HL-60/S4 treated with retinoic acid at 250 ng/mL for 4 days and 3 days (cell line): Measurements from ENCODE around the gene HAGHL.

ENCODE experiments used
- in situ Hi-C: fragments of 300-500 bp; cut with MboI; formaldehyde crosslinking; loops from 2 replicates; pipeline ENCODE4 v1.7.0; 2022; ENCODE audit warnings: low sequenced_read_pairs

The HAGHL gene

DNA sequence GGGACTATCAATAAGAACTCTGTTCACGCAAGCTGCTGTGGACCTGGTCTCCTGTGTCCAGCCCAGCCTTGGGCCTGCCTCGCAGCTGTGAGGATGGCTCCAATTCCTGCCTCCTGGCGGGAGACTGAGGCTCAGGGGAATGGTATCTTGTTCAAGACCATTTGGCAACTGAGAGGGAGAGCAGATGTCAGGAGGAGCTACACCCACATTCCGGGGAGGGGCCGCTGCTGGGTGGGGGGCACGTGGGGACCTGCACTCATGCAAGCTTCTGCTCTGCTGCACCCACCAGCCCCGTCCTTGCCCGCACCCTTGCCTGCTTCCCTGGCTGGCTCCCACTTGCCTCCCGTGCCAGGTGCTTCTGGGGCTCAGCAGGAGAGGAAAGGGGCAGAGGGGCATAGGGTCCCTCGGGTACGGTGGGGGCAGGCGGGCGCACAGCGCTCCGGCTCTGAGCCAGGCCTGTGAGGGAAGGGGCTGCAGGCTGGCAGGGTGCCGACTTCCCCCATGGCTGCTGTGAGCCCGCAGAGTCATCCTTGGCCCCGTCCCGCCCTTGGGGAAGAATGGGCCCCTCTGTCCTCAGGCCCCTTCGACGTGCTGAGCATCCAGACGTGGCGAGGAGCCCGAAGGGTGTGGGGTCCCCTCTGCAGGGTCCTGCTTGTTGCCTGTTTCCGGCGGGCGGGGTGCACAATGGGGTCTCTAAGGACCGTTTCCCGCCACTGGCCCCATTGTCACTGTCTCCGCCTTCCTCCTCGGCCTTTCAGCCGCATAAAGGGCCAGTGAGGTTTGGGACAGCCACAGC, 9.3 kb upstream of the HAGHL start:
- in situ Hi-C loops: loop anchor here (25.0 kb wide), 1 partner anchor 345 kb away; the partner anchor contains the start of gene SSTR5

DNA sequence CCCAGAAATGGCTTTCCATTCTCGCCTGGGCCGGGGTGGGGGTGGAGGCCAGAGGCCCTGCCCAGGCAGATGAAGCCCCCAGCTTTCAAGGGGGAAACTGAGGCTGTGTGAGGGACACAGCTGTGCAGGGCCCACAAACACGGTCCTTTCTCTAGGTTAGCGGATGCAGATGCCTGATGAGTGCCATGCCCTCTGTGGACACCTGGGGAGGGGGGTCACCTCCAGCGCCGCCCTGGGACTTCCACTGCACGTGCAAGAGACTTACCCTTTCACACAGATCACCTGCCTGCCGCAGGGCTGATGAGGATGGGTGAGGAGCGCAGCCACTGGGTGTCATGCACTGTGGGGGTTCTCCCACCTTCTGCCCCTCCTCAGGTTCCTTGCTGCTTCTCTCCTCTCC, 8.5 kb upstream of the HAGHL start:
- in situ Hi-C loops: loop anchor here (25.0 kb wide), 1 partner anchor 344 kb away; the partner anchor contains the start of gene SSTR5

DNA sequence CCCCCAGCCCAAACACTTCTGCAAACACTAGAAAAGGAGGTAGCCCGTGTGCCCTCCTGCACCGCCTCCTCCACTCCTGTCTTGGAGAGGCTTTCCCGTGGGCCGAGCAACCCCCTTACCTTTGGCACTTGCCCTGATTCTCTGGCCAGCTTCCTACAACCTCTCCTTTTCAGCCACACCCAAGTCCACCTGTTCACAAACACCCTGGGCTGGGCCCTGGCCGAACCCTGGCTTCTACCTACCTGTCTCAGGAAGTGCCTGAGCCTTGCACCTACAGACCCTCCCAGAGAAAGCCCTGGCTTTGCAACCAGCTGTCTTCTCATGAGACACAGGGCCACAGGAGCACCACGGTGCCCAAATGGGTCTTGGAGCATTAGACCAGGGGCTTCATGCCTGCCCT, 8.0 kb upstream of the HAGHL start:
- in situ Hi-C loops: loop anchor here (25.0 kb wide), 1 partner anchor 343 kb away; the partner anchor contains the start of gene SSTR5

- in situ Hi-C loops: loop anchor here (25.0 kb wide), 1 partner anchor 342 kb away; the partner anchor contains the start of gene SSTR5
Observed at GRCh38 chr16:719815-720446, 7.0 kb upstream of the HAGHL start.

DNA sequence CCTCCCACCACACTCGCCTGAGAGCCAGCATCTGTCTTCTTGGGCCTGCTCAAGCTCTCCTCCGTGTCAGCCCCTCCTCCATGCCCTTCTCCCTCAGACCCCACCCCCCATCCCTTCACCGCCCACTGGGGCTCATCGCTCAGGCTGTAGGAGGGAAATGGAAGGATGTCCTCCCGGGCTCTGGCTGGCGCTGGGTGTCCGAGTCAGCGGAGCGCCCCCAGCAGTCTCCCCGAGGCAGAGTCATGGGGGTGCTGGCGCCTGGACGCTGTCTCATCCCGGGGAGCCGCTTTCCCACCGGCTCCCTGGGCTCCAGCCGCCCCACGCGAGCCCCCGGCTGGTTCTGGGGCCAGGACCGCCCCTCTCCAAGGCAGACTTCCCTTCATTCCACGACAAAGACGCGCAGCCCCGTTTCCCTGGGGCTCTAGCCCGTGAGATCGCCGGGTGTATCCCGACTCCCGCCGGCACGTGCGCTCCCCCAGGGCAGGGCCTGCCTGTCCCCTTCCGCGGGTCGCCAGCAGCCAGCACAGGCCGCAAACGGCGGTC, 6.4 kb upstream of the HAGHL start:
- in situ Hi-C loops: loop anchor here (25.0 kb wide), 1 partner anchor 342 kb away; the partner anchor contains the start of gene SSTR5

DNA sequence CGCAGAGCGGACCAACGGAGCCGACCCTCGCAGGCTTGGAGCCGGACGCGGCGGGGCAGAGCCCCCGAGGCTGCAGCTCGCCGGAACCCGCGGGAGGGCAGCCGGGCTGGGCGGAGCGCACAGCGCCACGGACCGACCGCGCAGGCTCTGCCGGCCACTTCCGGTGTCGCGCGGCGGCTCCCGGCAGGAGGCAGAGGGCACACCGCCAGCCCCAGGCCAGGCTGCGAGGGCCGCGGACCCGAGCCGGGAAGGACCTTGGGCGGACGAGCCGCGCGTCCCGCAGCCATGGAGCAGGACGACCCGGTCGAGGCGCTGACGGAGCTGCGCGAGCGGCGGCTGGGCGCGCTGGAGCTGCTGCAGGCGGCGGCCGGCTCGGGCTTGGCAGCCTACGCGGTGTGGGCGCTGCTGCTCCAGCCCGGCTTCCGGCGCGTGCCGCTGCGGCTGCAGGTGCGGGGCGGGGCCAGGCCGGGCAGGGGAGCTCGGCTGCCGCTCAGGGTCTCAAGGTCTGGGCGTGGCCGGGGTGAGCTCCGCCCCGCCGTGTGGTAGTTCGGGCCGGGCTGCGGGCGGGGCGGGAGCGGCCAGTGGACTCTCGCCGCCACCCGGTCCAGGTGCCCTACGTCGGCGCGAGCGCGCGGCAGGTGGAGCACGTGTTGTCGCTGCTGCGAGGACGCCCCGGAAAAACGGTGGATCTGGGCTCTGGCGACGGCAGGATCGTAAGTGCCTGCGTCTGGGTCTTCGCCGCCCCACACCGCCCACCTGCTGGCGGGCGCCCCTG, 5.7 kb upstream of the HAGHL start, which contains the start of gene ANTKMT:
Gene ANTKMT (plus strand): TSS at position 157 of the 775 bp plus-strand sequence. CDS start 129 bp downstream, at position 286.
- in situ Hi-C loops: loop anchor here (25.0 kb wide), 1 partner anchor 341 kb away; the partner anchor contains the start of gene SSTR5

DNA sequence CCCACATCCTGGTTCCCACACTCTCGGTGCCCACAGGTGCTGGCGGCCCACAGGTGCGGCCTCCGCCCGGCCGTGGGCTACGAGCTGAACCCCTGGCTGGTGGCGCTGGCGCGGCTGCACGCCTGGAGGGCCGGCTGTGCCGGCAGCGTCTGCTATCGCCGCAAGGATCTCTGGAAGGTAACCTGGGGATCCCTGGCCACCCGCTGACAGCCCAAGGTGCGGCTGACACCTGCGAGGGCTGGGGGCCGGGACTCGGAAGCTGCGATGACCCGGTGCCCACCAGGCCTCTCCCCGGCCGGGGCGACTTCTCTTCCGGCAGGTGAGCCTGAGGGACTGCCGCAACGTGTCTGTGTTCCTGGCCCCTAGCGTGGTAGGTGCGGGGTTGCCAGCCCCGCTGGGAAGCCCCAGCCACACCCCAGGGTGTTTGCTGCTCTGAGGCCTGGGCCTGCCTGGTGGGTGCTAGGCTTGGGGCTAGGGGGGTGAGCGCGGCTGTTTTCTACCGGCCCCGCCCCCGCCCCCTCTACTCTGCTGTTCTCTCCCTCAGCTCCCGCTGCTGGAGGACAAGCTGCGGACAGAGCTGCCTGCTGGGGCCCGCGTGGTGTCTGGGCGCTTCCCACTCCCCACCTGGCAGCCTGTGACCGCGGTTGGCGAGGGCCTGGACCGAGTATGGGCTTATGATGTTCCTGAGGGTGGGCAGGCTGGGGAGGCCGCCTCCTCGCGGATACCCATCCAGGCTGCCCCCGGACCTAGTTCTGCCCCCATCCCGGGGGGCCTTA, 5.0 kb upstream of the HAGHL start:
- in situ Hi-C loops: loop anchor here (25.0 kb wide), 1 partner anchor 340 kb away; the partner anchor contains the start of gene SSTR5

DNA sequence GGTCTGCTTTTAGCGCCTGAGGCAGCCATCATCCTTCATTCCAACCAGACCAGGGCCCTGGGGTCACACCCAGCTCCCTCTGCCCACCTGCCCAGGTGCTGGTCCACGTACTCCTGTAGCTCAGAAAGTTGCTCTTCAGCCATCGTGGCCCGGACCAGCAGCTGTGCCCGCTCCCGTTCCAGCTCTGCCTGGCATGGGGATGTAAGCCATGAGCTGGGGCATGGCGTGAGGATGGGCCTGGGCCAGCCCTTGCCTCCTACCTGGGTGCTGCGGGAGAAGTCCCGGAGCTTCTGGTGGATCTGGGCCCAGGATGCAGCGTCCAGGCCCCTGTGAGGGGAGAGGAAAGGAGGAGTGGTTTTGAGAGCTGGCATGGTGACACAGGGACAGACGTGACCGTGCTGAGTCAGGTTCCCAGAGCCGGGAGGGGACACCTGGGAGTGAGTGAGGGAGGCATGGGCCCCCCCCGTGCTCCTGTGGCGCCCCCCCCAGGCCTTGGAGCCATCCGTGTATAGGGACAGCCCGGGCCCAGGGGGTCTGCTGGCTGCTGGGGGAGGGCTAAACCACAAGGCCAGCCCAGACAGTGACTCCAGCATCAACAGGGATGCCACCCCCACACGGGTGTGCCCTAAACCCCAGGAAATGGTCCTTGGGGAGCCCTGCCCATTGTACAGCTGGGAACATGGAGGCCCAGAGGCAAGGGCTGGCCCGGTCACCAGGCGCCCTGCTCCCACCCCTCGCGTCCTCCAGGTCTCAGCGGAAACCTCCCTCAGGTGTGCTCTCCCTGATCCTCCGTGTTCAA, 3.9 kb upstream of the HAGHL start:
- in situ Hi-C loops: loop anchor here (25.0 kb wide), 1 partner anchor 339 kb away; the partner anchor contains the start of gene SSTR5

DNA sequence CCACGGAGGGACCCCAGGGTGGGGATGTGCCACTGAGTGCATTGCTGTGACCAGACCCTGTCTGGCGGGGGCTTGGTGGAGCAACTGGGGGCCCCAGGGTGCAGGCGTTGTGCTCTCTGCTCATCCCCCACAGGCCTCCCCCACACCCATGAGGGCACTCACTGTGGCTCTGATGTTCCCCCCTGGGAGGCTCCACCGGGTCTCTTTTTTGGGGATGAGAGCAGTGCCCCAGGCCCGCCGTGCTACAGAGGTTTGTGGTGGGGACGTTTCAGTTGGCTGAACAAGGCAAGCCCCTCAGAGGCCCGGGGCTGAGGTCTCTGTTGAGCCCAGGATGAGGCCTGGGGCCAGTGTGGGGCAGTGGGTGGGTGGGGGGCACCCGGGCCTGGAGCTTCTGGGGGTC, 3.2 kb upstream of the HAGHL start:
- in situ Hi-C loops: loop anchor here (25.0 kb wide), 1 partner anchor 339 kb away; the partner anchor contains the start of gene SSTR5

- in situ Hi-C loops: loop anchor here (25.0 kb wide), 1 partner anchor 338 kb away; the partner anchor contains the start of gene SSTR5
Observed at GRCh38 chr16:724188-725040, 2.5 kb upstream of the HAGHL start.

DNA sequence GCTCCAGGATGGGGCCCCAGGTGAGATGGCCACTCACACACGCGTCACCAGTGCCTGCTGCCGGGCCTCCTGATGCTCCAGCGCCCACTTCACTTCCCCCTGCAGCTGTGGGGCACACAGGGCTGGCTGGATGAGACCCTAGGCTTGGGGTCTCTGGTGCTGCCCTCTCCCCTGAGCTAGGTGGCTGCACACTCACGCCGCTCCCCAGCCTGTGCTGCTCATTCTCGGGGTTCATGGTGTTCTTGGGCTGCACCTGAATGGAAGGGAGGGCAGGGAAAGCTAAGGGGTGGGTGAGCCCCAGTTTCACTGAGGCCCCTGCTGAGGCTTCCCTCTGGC, 1.9 kb upstream of the HAGHL start:
- in situ Hi-C loops: no loop called here

DNA sequence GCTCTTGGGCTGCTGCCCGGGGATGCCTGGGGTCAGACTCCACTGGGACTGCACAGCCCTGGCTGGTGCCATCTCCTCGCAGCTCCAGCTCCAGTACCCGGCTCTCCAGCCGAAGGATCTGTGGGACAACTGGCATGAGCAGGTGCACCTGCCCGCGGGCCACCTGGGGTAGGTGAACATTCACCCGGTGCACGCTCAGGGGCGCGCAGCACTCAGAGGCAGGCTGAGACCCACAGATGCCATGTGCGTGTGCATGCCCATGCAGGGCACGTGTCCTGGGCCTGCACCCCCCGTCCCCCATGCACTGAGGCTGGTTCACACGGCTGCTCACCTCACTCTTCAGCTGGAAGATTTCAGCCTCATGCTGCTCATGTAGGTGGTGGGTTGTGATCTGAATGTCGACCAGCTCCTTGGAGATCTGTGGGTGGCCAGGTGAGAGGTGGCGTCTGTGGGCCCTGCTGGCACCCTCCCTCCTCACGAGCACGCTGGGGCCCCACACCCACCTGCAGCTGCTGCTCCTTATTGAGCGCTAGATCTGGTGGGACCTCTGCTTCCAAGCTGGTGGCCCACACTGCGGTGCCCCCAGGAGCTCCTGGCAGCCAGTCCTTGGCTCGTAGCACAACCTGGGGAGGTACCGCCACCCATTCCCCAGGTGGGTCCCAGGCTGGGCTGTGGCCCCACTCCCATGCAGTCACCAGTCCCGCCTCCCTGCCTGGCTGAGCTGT, 1.3 kb upstream of the HAGHL start:
- in situ Hi-C loops: no loop called here

DNA sequence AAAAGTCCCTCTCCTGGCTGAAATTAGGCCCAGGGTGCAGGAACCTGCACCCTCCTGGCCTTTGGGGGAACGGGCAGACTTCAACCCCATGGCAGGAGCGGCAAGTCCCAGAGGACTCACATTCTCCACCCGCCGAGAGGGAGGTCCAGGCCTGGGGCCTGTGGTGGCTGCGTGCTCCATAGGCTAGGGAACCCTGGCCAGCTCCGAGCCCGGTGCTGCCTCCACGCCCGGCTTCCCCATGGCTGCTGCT, 793 bp upstream of the HAGHL start:
- in situ Hi-C loops: no loop called here

DNA sequence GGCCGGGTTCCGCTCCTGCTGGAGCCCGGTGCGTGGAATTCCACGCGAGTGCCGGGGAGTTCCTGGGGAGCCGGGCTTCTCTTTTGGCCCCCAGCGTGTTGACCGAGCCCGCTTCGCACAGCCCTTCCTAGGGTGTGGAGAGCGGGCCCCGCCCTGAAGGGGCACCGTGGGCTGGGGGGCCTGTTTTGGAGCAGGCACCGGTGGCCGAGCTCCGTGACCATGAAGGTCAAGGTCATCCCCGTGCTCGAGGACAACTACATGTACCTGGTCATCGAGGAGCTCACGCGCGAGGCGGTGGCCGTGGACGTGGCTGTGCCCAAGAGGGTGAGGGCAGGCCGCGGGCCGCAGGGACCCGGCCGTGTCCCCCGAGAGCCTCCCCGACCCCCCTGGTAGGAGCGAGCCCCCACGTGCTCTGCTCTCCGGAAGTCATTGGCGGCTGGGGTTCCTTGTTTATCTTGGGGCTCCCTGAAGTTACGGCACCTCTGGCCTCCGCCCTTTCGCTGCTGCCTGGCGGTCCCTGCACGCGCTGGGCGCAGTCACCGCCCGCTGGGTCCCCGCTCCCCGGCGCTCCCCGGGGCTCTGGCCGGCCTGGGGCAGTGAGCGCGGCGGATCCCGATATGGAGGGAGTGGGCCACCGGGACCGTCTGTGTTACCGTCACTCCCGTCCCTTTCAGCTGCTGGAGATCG, 528 bp downstream of the HAGHL start:
- in situ Hi-C loops: no loop called here

DNA sequence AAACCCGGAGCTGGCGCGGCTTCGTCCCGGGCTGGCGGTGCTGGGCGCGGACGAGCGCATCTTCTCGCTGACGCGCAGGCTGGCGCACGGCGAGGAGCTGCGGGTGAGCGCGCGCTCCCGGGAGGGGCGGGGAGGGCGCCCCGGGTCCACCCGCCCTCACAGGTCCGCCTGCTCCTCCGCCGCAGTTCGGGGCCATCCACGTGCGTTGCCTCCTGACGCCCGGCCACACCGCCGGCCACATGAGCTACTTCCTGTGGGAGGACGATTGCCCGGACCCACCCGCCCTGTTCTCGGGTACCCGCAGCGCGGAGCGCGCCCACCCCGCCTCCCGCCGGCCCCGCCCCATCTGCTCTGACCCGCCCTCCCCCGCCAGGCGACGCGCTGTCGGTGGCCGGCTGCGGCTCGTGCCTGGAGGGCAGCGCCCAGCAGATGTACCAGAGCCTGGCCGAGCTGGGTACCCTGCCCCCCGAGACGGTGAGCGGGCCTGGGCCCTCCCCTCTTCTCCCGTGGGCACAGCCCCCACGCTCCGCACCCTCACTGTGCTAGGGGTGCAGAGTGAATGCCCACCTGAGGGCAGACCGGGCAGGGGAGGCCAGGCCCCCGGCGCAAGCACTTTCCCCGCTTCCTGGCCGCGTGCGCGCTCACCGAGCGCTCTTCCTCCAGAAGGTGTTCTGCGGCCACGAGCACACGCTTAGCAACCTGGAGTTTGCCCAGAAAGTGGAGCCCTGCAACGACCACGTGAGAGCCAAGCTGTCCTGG, 1.4 kb downstream of the HAGHL start:
- in situ Hi-C loops: no loop called here
